SIG-M5 treated with dmso at 0.1 percent for 504 hours (cell line): ENCODE measurements around the gene RTL10.

Experiments used
- DNase-seq: peaks from one replicate; lab custom pipeline; 2025; ENCODE audit not compliant: unreplicated experiment; lab: John Stamatoyannopoulos, UW

Gene RTL10

GRCh38 chr22:19825904-19826618 lies 28.6 kb downstream of the RTL10 start:
- DNase-seq: no peak

- no peak for DNase-seq
Measured at GRCh38 chr22:19824926-19825339, 29.7 kb downstream of the RTL10 start.

GRCh38 chr22:19824212-19824925 lies 30.3 kb downstream of the RTL10 start:
- no peak for DNase-seq

GRCh38 chr22:19823902-19824211 lies 30.8 kb downstream of the RTL10 start:
- DNase-seq: no peak

- DNase-seq: no peak
Measured at GRCh38 chr22:19823191-19823901, 31.3 kb downstream of the RTL10 start.

- no peak for DNase-seq
Measured at GRCh38 chr22:19822301-19823117, 32.2 kb downstream of the RTL10 start.

- no peak for DNase-seq
Measured at GRCh38 chr22:19821523-19822300, 33.0 kb downstream of the RTL10 start.

- DNase-seq: no peak
Measured at GRCh38 chr22:19820880-19821522, 33.7 kb downstream of the RTL10 start.

GRCh38 chr22:19819911-19820879 lies 34.5 kb downstream of the RTL10 start:
- DNase-seq: no peak

GRCh38 chr22:19819208-19819910 lies 35.3 kb downstream of the RTL10 start:
- DNase-seq: no peak

GRCh38 chr22:19818324-19819207 lies 36.1 kb downstream of the RTL10 start:
- no peak for DNase-seq

- DNase-seq: no peak
Measured at GRCh38 chr22:19816372-19817119, 38.1 kb downstream of the RTL10 start.

GRCh38 chr22:19815823-19816290 lies 38.8 kb downstream of the RTL10 start:
- no peak for DNase-seq

- no peak for DNase-seq
Measured at GRCh38 chr22:19815093-19815822, 39.4 kb downstream of the RTL10 start.

GRCh38 chr22:19814428-19814827 lies 40.2 kb downstream of the RTL10 start:
- DNase-seq: no peak

- DNase-seq: no peak
Measured at GRCh38 chr22:19812910-19813309, 41.8 kb downstream of the RTL10 start.
